Measurements from ENCODE around the gene NAA20. TPM values are rescaled to one million over a fixed set of nuclear protein-coding genes. Genes with fewer than 3 reads are reported as not detected.

Gene NAA20
- polyA plus RNA-seq, 3 donors = 39.4 to 103 (median 94.0) TPM

- peaks cover 11 to 49% of the 10 kb centered on the region in 2 donors for H3K36me3 Mint-ChIP-seq
- H3K4me3 Mint-ChIP-seq = no peak overlapping the region
- Histone ChIP-seq H2AFZ (ENCODE audit: insufficient read depth, low read depth, low read length, poor library complexity, severe bottlenecking) (no peak overlapping the region), H3K4me1 (ENCODE audit: control insufficient read depth in 1 of 2, insufficient read depth in 2 of 2, low read length in 2 of 2) (peaks cover 29 to 34% of the 10 kb centered on the region in 2 donors), H3K9ac (ENCODE audit: insufficient read depth, low read length, poor library complexity, severe bottlenecking) (no peak overlapping the region), H3K9me3 (replicated peaks in 1 of 2; ENCODE audit: control insufficient read depth in 1 of 2, insufficient read depth in 1 of 2, low read length in 2 of 2) (no peaks in the 10 kb centered on the region), H3K27me3 (ENCODE audit: control insufficient read depth in 2 of 2, insufficient read depth in 2 of 2, low read length in 2 of 2) (no peaks in the 10 kb centered on the region), H4K20me1 (ENCODE audit: insufficient read depth, low read length) (peaks cover 59% of the 10 kb centered on the region), H3K27ac (ENCODE audit: low read depth in 1 of 2, low read length in 2 of 2) (no peak overlapping the region), H3K4me3 (replicated peaks in 1 of 3; ENCODE audit: low read depth in 2 of 3, low read length in 3 of 3) (no peak overlapping the region), H3K36me3 (replicated peaks in 1 of 2; ENCODE audit: control insufficient read depth in 1 of 2, insufficient read depth in 2 of 2, low read length in 2 of 2) (peaks cover 14 to 47% of the 10 kb centered on the region in 2 donors), H3K4me2 (replicated peaks; ENCODE audit: extremely low read depth, low read length, poor library complexity, severe bottlenecking) (no peak overlapping the region), H3K79me2 (ENCODE audit: insufficient read depth, low read length) (peaks cover 88% of the 10 kb centered on the region)
- DNase-seq = no peak
- WGBS (ENCODE audit: insufficient coverage) = no CpG with 5 or more reads among the region's 11 CpGs
- H3K27ac Mint-ChIP-seq = peak overlapping the region; percentile 18 to 78 (median 58)
- intact Hi-C loops (cut with micrococcal nuclease) = no loop called here
- H3K9me3 Mint-ChIP-seq = peaks cover 0 to 2% (median 0%) of the 10 kb centered on the region in 7 donors
- peaks cover 45% of the 10 kb centered on the region for H3K4me1 Mint-ChIP-seq
- no peaks in the 10 kb centered on the region for H3K27me3 Mint-ChIP-seq (ENCODE audit: low read depth in 3 of 3)
- TF ChIP-seq, protein P1, sequence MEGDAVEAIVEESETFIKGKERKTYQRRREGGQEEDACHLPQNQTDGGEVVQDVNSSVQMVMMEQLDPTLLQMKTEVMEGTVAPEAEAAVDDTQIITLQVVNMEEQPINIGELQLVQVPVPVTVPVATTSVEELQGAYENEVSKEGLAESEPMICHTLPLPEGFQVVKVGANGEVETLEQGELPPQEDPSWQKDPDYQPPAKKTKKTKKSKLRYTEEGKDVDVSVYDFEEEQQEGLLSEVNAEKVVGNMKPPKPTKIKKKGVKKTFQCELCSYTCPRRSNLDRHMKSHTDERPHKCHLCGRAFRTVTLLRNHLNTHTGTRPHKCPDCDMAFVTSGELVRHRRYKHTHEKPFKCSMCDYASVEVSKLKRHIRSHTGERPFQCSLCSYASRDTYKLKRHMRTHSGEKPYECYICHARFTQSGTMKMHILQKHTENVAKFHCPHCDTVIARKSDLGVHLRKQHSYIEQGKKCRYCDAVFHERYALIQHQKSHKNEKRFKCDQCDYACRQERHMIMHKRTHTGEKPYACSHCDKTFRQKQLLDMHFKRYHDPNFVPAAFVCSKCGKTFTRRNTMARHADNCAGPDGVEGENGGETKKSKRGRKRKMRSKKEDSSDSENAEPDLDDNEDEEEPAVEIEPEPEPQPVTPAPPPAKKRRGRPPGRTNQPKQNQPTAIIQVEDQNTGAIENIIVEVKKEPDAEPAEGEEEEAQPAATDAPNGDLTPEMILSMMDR (IDR thresholded peaks at IDR 0.05) = no peak
Measured at GRCh38 chr20:20020908-20021307, 3.7 kb downstream of the NAA20 start.

DNA sequence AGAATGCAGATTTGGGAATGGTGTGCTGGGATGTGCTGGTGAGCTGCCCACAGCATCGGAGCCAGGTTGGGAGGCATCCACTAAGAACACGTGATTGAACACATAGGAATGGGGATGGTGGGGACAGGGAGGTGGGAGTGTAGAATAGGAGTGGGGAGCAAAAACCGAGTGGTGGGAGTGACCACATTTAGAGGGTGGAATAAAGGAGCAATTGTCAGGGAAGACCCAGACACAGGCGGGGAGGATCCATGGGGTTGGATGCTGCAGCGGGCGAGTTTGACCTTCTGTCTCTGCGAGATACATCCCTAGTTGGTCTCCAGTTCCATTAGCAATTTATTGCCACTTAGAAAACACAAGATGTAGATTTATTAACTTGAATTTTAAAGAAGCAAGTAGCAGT is 4.7 kb downstream of the NAA20 start:
- Histone ChIP-seq H3K36me3 (replicated peaks in 1 of 2; ENCODE audit: control insufficient read depth in 1 of 2, insufficient read depth in 2 of 2, low read length in 2 of 2) (peaks cover 22 to 56% of the 10 kb centered on the region in 2 donors), H3K4me2 (replicated peaks; ENCODE audit: extremely low read depth, low read length, poor library complexity, severe bottlenecking) (no peak overlapping the region), H3K9ac (ENCODE audit: insufficient read depth, low read length, poor library complexity, severe bottlenecking) (no peak overlapping the region), H3K4me3 (replicated peaks in 1 of 3; ENCODE audit: low read depth in 2 of 3, low read length in 3 of 3) (no peak overlapping the region), H3K9me3 (replicated peaks in 1 of 2; ENCODE audit: control insufficient read depth in 1 of 2, insufficient read depth in 1 of 2, low read length in 2 of 2) (no peaks in the 10 kb centered on the region), H3K27ac (ENCODE audit: low read depth in 1 of 2, low read length in 2 of 2) (peak overlapping the region in 1 of 2 donors; percentile 46), H2AFZ (ENCODE audit: insufficient read depth, low read depth, low read length, poor library complexity, severe bottlenecking) (no peak overlapping the region), H3K79me2 (ENCODE audit: insufficient read depth, low read length) (peaks cover 97% of the 10 kb centered on the region), H3K4me1 (ENCODE audit: control insufficient read depth in 1 of 2, insufficient read depth in 2 of 2, low read length in 2 of 2) (peaks cover 24 to 31% of the 10 kb centered on the region in 2 donors), H3K27me3 (ENCODE audit: control insufficient read depth in 2 of 2, insufficient read depth in 2 of 2, low read length in 2 of 2) (no peaks in the 10 kb centered on the region), H4K20me1 (ENCODE audit: insufficient read depth, low read length) (peaks cover 61% of the 10 kb centered on the region)
- WGBS (ENCODE audit: insufficient coverage) = 77% methylated on average over 4 of the region's 7 CpGs
- H3K4me3 Mint-ChIP-seq = no peak overlapping the region
- intact Hi-C loops (cut with micrococcal nuclease) = no loop called here
- H3K27ac Mint-ChIP-seq = peak overlapping the region in 3 of 7 donors; percentile 17 to 65 (median 48)
- H3K4me1 Mint-ChIP-seq = peaks cover 42% of the 10 kb centered on the region
- TF ChIP-seq, protein P1 (IDR thresholded peaks at IDR 0.05) = no peak
- H3K9me3 Mint-ChIP-seq = peaks cover 0 to 2% (median 0%) of the 10 kb centered on the region in 7 donors
- H3K27me3 Mint-ChIP-seq (ENCODE audit: low read depth in 3 of 3) = no peaks in the 10 kb centered on the region
- DNase-seq = no peak
- H3K36me3 Mint-ChIP-seq = peaks cover 16 to 56% of the 10 kb centered on the region in 2 donors
